Naive thymus-derived CD8-positive, alpha-beta T cell (primary cell): ENCODE data around the gene CD164. TPM values are rescaled to one million over a fixed set of nuclear protein-coding genes. Genes with fewer than 3 reads are reported as not detected.

Source experiments
- ATAC-seq, 2 donors: fragments of 150-1000 bp; cut with Tn5 transposase in 1 of 2; sonication (Bioruptor Pico), chemical (Tn5 transposase) in 1 of 2; 1 replicate in 1 of 2; 2 replicates in 1 of 2; pipeline ENCODE4 v1.10.0; 2021; ENCODE audit warnings: mild to moderate bottlenecking in 2 of 2, moderate library complexity in 2 of 2
- POLR2A ChIA-PET: fragments of 350-600 bp; sonication (Branson Sonifier 250); formaldehyde crosslinking; loops from one replicate; lab custom pipeline; 2021; ENCODE audit warnings: antibody characterized with exemption; lab: Charles Lee
- DNase-seq, 10 donors: peaks; one replicate each; pipeline versions ENCODE4 v3.0.0 to v3.0.0-alpha.2; 2020 to 2022
- H3K27ac Mint-ChIP-seq, 10 donors: one replicate each; pipeline ENCODE4 v1.8.0; 2020 to 2022; ENCODE audit warnings: mild to moderate bottlenecking in 10 of 10, mixed read lengths in 10 of 10, moderate library complexity in 4 of 10, inconsistent platforms in 1 of 10
- H3K27me3 Mint-ChIP-seq, 5 donors: one replicate each; pipeline ENCODE4 v1.8.0; 2021 to 2022; ENCODE audit warnings: mixed read lengths in 5 of 5
- H3K36me3 Mint-ChIP-seq, 3 donors: one replicate each; pipeline ENCODE4 v1.8.0; 2020 to 2022; ENCODE audit warnings: mixed read lengths in 3 of 3, mild to moderate bottlenecking in 2 of 3, inconsistent platforms in 1 of 3
- H3K4me1 Mint-ChIP-seq, 4 donors: one replicate each; pipeline ENCODE4 v1.8.0; 2021 to 2022; ENCODE audit warnings: mixed read lengths in 4 of 4
- H3K4me3 Mint-ChIP-seq, 10 donors: one replicate each; pipeline ENCODE4 v1.8.0; 2020 to 2022; ENCODE audit warnings: mild to moderate bottlenecking in 10 of 10, mixed read lengths in 10 of 10, moderate library complexity in 6 of 10, inconsistent platforms in 1 of 10
- H3K9me3 Mint-ChIP-seq, 9 donors: one replicate each; pipeline ENCODE4 v1.8.0; 2020 to 2022; ENCODE audit warnings: mixed read lengths in 9 of 9, mild to moderate bottlenecking in 3 of 9, inconsistent platforms in 1 of 9, moderate library complexity in 1 of 9
- polyA plus RNA-seq, 3 donors: library from polyadenylated mRNA; unstranded; fragments of 300-500 nt; fragmentation: Illumina TruSeq; gene quantifications; one replicate each; pipeline ENCODE4 v1.2.3, GENCODE V29; 2021
- total RNA-seq, 8 experiments: library from RNA in 2 of 8; stranded (reverse) in 2 of 8; gene quantifications; one replicate each; pipeline ENCODE4 v1.2.3 and lab custom pipeline; 2021 to 2026

CD164 gene
- total and polyA plus RNA-seq, 5 experiments from 2014 or later = 159 to 209 (median 180) TPM

- POLR2A ChIA-PET = no interaction called here
Observed at GRCh38 chr6:109356237-109356636, 26.0 kb downstream of the CD164 start.

DNA sequence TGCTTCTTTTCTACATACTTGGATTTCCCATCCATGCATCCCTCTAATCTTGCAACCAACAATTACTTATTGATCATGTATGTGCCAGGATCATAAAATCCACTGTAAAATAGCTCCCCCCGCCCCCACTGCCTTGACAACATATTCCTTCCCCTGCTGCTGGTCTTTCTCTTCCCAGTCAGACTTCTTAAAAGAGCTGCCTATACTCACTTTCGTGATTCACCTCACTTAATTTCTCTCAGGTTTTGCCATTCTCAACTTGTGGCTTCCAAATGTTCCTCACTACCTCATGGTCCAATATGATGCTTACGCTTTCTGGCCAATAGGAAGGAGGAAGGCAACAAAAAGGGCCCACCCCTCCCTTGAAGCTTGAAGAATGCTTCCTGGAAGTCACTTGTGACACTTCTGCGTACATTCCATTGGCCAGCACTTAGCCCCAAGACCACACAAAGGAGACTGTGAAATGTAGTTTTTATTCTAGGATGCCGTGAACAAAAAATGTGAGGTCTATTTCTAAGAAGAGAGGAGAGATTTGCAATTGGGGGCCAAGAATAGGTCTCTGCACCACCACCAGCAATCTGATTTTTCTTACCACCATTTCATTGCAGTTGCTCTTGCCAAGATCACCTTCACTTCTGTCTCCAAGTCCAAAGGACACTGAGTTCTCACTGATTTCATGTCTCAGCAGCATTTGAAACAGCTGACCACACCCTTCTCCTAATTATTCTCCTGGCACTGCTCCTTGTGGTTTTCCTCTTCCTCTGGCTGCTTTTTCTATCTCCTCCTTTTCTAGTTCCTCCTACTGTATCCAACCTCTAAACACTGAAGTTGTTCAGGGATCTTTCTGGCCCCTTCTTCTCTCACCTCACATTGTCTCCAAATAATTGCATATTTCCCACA is 30.8 kb downstream of the CD164 start:
- H3K36me3 Mint-ChIP-seq = peaks cover 0 to 48% (median 22%) of the 10 kb centered on the region in 3 donors
- ATAC-seq (no peak), DNase-seq (no peak)
- H3K9me3 Mint-ChIP-seq = peaks cover 0 to 3% (median 0%) of the 10 kb centered on the region in 9 donors
- peak overlapping the region in 8 of 10 donors; percentile 9 to 64 (median 44) for H3K27ac Mint-ChIP-seq
- POLR2A ChIA-PET = interaction anchor here (1.5 kb wide), 1 partner anchor 31 kb away, joined by 4 read pairs; the partner anchor contains the start of gene CD164
- no peaks in the 10 kb centered on the region for H3K27me3 Mint-ChIP-seq
- H3K4me3 Mint-ChIP-seq = no peak overlapping the region
- peaks cover 14 to 16% (median 15%) of the 10 kb centered on the region in 4 donors for H3K4me1 Mint-ChIP-seq

More at GRCh38 chr6:109356237-109356636, 26.0 kb downstream of the CD164 start:
- ATAC-seq (no peak), DNase-seq (no peak)
- Mint-ChIP-seq H3K27ac (no peak overlapping the region), H3K4me1 (peaks cover 9 to 33% (median 31%) of the 10 kb centered on the region in 4 donors), H3K4me3 (no peak overlapping the region), H3K9me3 (peaks cover 0 to 6% (median 0%) of the 10 kb centered on the region in 9 donors), H3K36me3 (peaks cover 10 to 85% (median 67%) of the 10 kb centered on the region in 3 donors), H3K27me3 (no peaks in the 10 kb centered on the region)

GRCh38 chr6:109349419-109349987 is 32.8 kb downstream of the CD164 start:
- Mint-ChIP-seq H3K4me1 (peaks cover 14 to 16% (median 15%) of the 10 kb centered on the region in 4 donors), H3K9me3 (no peaks in the 10 kb centered on the region), H3K4me3 (no peak overlapping the region), H3K27ac (peak overlapping the region in 3 of 10 donors; percentile 1 to 46 (median 13)), H3K27me3 (no peaks in the 10 kb centered on the region), H3K36me3 (peaks cover 0 to 30% (median 17%) of the 10 kb centered on the region in 3 donors)
- no peak for ATAC-seq
- POLR2A ChIA-PET = interaction anchor here (0.6 to 0.9 kb wide), 3 partner anchors 8 to 113 kb away, joined by 3 to 4 read pairs (median 3); no protein-coding TSS in a partner anchor
- no peak for DNase-seq

DNA sequence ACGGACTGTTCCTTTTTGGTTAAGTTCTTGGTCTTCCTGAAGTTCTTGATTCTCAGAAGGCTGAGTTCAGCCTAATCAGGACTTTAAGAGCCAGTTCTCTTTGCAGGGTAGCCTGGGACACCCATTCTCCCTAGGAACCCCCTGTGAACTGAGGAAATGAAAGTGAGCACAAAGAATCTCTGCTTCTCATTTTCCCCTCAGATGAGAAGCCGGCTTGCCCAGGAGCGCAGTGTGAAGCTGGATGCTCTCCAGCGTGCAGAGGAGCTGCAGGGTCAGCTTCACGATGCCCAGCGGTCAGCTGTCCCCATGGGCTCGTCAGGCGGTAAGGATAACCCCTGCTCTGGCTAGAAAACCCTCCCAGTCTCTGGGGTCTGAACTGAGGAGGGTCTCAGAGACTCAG is 34.0 kb downstream of the CD164 start:
- Mint-ChIP-seq H3K9me3 (no peaks in the 10 kb centered on the region), H3K36me3 (peaks cover 0 to 18% (median 10%) of the 10 kb centered on the region in 3 donors), H3K4me1 (peaks cover 14 to 16% (median 15%) of the 10 kb centered on the region in 4 donors), H3K27ac (peak overlapping the region in 2 of 10 donors; percentile 3 to 76), H3K4me3 (no peak overlapping the region), H3K27me3 (no peaks in the 10 kb centered on the region)
- no peak for ATAC-seq
- POLR2A ChIA-PET = no interaction called here
- no peak for DNase-seq

- DNase-seq = no peak
- ATAC-seq = no peak
- Mint-ChIP-seq H3K4me3 (no peak overlapping the region), H3K36me3 (peaks cover 0 to 14% (median 10%) of the 10 kb centered on the region in 3 donors), H3K27me3 (no peaks in the 10 kb centered on the region), H3K4me1 (peaks cover 11 to 16% (median 15%) of the 10 kb centered on the region in 4 donors), H3K27ac (peak overlapping the region in 2 of 10 donors; percentile 19 to 76), H3K9me3 (no peaks in the 10 kb centered on the region)
- POLR2A ChIA-PET = no interaction called here
Observed at GRCh38 chr6:109347779-109348178, 34.5 kb downstream of the CD164 start.

GRCh38 chr6:109345986-109346385 is 36.3 kb downstream of the CD164 start:
- H3K4me1 Mint-ChIP-seq = peaks cover 2 to 8% (median 4%) of the 10 kb centered on the region in 4 donors

GRCh38 chr6:109344226-109344625 is 38.0 kb downstream of the CD164 start:
- H3K4me3 Mint-ChIP-seq = no peak overlapping the region
- DNase-seq (no peak), ATAC-seq (no peak)
- POLR2A ChIA-PET = no interaction called here
- peaks cover 0 to 4% (median 1%) of the 10 kb centered on the region in 4 donors for H3K4me1 Mint-ChIP-seq
- H3K27me3 Mint-ChIP-seq = no peaks in the 10 kb centered on the region
- no peaks in the 10 kb centered on the region for H3K9me3 Mint-ChIP-seq
- H3K27ac Mint-ChIP-seq = no peak overlapping the region
- H3K36me3 Mint-ChIP-seq = peaks cover 0 to 4% (median 2%) of the 10 kb centered on the region in 3 donors

More at GRCh38 chr6:109345986-109346385, 36.3 kb downstream of the CD164 start:
- Mint-ChIP-seq H3K27me3 (no peaks in the 10 kb centered on the region), H3K36me3 (peaks cover 0 to 6% (median 4%) of the 10 kb centered on the region in 3 donors), H3K4me3 (no peak overlapping the region), H3K27ac (no peak overlapping the region), H3K9me3 (no peaks in the 10 kb centered on the region)
- DNase-seq (no peak), ATAC-seq (no peak)
- POLR2A ChIA-PET = no interaction called here

GRCh38 chr6:109343518-109343917 is 38.7 kb downstream of the CD164 start:
- H3K27ac Mint-ChIP-seq = peak overlapping the region in 1 of 10 donors; percentile 19
- H3K27me3 Mint-ChIP-seq = no peaks in the 10 kb centered on the region
- DNase-seq (no peak), ATAC-seq (no peak)
- H3K4me3 Mint-ChIP-seq = no peak overlapping the region
- POLR2A ChIA-PET = no interaction called here
- no peaks in the 10 kb centered on the region for H3K9me3 Mint-ChIP-seq
- peaks cover 0 to 4% (median 2%) of the 10 kb centered on the region in 3 donors for H3K36me3 Mint-ChIP-seq
- H3K4me1 Mint-ChIP-seq = peaks cover 0 to 4% (median 1%) of the 10 kb centered on the region in 4 donors

DNA sequence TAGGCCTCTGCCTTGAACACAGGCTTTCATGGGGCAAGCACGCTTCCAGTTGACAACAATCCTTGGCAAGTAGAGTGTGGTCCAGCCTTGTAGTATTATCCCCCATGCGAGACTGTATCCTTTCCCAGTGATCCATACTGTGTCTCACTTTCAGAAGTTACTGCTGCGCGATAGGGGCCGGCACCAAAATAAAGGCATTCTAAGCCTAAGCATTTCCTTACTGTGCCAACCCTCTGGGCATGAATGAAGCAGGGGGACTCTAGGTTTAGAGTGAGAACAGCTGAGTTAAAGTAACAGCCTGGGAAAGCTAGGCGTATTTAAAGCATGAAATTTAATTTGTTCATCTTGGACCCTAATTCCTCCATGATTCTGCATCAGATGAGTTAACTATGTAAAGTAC is 39.4 kb downstream of the CD164 start:
- peaks cover 0 to 3% (median 1%) of the 10 kb centered on the region in 4 donors for H3K4me1 Mint-ChIP-seq

DNA sequence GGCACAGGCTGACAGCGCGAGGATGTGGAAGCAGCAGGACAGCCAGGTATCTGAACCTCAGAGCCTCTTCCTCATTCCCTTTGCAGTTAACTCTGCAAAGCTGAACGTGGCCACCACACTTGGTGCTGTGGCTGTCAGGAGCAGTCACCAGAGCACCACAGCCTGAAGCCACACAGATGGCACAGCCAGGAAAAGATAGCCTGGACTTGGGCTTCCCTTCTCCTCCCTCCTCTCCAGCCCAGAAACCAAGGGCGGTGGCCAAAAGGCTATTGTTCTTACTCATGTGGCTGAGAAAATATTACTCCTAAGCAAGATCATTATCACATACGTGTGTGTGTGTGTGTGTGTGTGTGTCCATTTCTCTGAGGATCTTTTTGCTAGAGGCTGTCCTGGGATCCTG is 39.8 kb downstream of the CD164 start:
- no peak for DNase-seq
- no peak overlapping the region for H3K4me3 Mint-ChIP-seq
- H3K36me3 Mint-ChIP-seq = peaks cover 0 to 4% (median 2%) of the 10 kb centered on the region in 3 donors
- POLR2A ChIA-PET = no interaction called here
- H3K9me3 Mint-ChIP-seq = no peaks in the 10 kb centered on the region
- no peak for ATAC-seq
- H3K27ac Mint-ChIP-seq = no peak overlapping the region
- H3K27me3 Mint-ChIP-seq = no peaks in the 10 kb centered on the region
- H3K4me1 Mint-ChIP-seq = peaks cover 0 to 3% (median under 1%) of the 10 kb centered on the region in 4 donors

More for the DNA sequence above, 39.4 kb downstream of the CD164 start:
- H3K27ac Mint-ChIP-seq = no peak overlapping the region
- DNase-seq (no peak), ATAC-seq (no peak)
- H3K9me3 Mint-ChIP-seq = no peaks in the 10 kb centered on the region
- H3K27me3 Mint-ChIP-seq = no peaks in the 10 kb centered on the region
- POLR2A ChIA-PET = no interaction called here
- H3K36me3 Mint-ChIP-seq = peaks cover 0 to 4% (median 2%) of the 10 kb centered on the region in 3 donors
- no peak overlapping the region for H3K4me3 Mint-ChIP-seq

DNA sequence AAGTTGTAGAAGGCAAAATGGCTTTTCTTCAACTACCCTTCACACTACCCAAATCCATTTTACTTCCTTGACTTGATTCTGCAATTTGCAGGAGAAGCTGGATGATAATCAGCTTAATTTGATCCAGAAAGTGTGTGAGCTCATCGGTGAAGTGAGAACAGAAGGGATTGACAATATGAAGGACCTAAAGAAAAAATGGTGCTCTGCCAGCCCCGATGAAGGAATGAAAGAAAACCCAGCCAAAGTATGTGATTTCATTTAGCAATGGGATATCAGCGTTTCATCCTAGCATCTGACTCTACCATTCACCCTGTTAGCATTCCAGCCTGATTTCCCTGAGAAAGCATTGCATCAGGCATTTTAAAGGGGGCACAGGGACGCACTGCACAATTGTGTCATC is 41.5 kb downstream of the CD164 start:
- POLR2A ChIA-PET = no interaction called here
- no peak for DNase-seq
- Mint-ChIP-seq H3K27me3 (no peaks in the 10 kb centered on the region), H3K4me3 (no peak overlapping the region), H3K27ac (no peak overlapping the region), H3K4me1 (peaks cover 0 to 4% (median under 1%) of the 10 kb centered on the region in 4 donors), H3K9me3 (no peaks in the 10 kb centered on the region), H3K36me3 (peaks cover 0 to 4% (median 2%) of the 10 kb centered on the region in 3 donors)
- ATAC-seq = no peak

- ATAC-seq (no peak), DNase-seq (no peak)
- Mint-ChIP-seq H3K27ac (no peak overlapping the region), H3K27me3 (no peaks in the 10 kb centered on the region), H3K4me3 (no peak overlapping the region), H3K36me3 (peaks cover 0 to 4% (median 2%) of the 10 kb centered on the region in 3 donors), H3K9me3 (no peaks in the 10 kb centered on the region), H3K4me1 (peaks cover 0 to 4% (median under 1%) of the 10 kb centered on the region in 4 donors)
- POLR2A ChIA-PET = no interaction called here
Observed at GRCh38 chr6:109339906-109340678, 42.2 kb downstream of the CD164 start.
